T-helper 1 cell treated with Interleukin-12 subunit alpha and Interleukin-12 subunit beta and Interleukin-4 antibody, amounts not matched to agents 30 ng/mL and 1 ng/mL, for 36 hours (primary cell): ENCODE data around the gene CAV3. TPM values are rescaled to one million over a fixed set of nuclear protein-coding genes. Genes with fewer than 3 reads are reported as not detected.

Experiments used
- intact Hi-C: fragments of 100-400 bp; cut with micrococcal nuclease; formaldehyde crosslinking; loops from one replicate; pipeline ENCODE4 v1.15.1; 2024
- total RNA-seq: library from RNA; stranded (reverse); gene quantifications from 2 replicates; pipeline ENCODE4 v1.2.3, GENCODE V29; 2022

The CAV3 gene
- total RNA-seq, 1 donor from 2014 or later, result not detected

GRCh38 chr3:8760506-8760905 is 26.9 kb downstream of the CAV3 start:
- intact Hi-C loops, result no loop called here

- intact Hi-C loops, result no loop called here
These were observed 28.3 kb downstream of the CAV3 start for GRCh38 chr3:8761866-8762265.

- intact Hi-C loops, result no loop called here
These were observed 29.2 kb downstream of the CAV3 start for GRCh38 chr3:8762607-8763377.

GRCh38 chr3:8764528-8764927 is 30.9 kb downstream of the CAV3 start:
- intact Hi-C loops, result no loop called here

- intact Hi-C loops, result no loop called here
These were observed 31.9 kb downstream of the CAV3 start for GRCh38 chr3:8765528-8765927.

- intact Hi-C loops, result no loop called here
These were observed 32.5 kb downstream of the CAV3 start for GRCh38 chr3:8766148-8766547.

- intact Hi-C loops, result no loop called here
These were observed 33.7 kb downstream of the CAV3 start for GRCh38 chr3:8767256-8767666.

- intact Hi-C loops, result no loop called here
These were observed 34.2 kb downstream of the CAV3 start for GRCh38 chr3:8767667-8768363.

GRCh38 chr3:8768364-8769087 is 34.9 kb downstream of the CAV3 start:
- intact Hi-C loops, result loop anchor here (1.0 kb wide), 1 partner anchor 534 kb away; no protein-coding TSS in a partner anchor

GRCh38 chr3:8769088-8769822 is 35.7 kb downstream of the CAV3 start, which contains the start of gene OXTR:
OXTR (minus strand) TSS chr3:8769613; CDS start chr3:8768187, 1,426 bp downstream.
- intact Hi-C loops, result loop anchor here (1.0 kb wide), 1 partner anchor 533 kb away; no protein-coding TSS in a partner anchor

GRCh38 chr3:8773941-8774542 is 40.4 kb downstream of the CAV3 start:
- intact Hi-C loops, result no loop called here

- intact Hi-C loops, result no loop called here
These were observed 41.6 kb downstream of the CAV3 start for GRCh38 chr3:8775181-8775580.

- intact Hi-C loops, result no loop called here
These were observed 42.0 kb downstream of the CAV3 start for GRCh38 chr3:8775602-8776001.

- intact Hi-C loops, result no loop called here
These were observed 42.8 kb downstream of the CAV3 start for GRCh38 chr3:8776406-8776805.

GRCh38 chr3:8777201-8777977 is 43.8 kb downstream of the CAV3 start:
- intact Hi-C loops, result no loop called here

- intact Hi-C loops, result no loop called here
These were observed 44.3 kb downstream of the CAV3 start for GRCh38 chr3:8777978-8778267.

GRCh38 chr3:8778475-8778874 is 44.9 kb downstream of the CAV3 start:
- intact Hi-C loops, result no loop called here

- intact Hi-C loops, result no loop called here
These were observed 46.7 kb downstream of the CAV3 start for GRCh38 chr3:8780279-8780678.

- intact Hi-C loops, result no loop called here
These were observed 51.3 kb downstream of the CAV3 start for GRCh38 chr3:8784676-8785435.

GRCh38 chr3:8790529-8790928 is 56.9 kb downstream of the CAV3 start:
- intact Hi-C loops, result no loop called here
